GM20000 (cell line): ENCODE results near the gene HOOK1.

Experiments used
- DNase-seq: peaks from one replicate; pipeline ENCODE4 v3.0.0; 2012; ENCODE audit warnings: low spot score
- TF ChIP-seq, protein P1 (sequence below): IDR thresholded peaks from 2 replicates; pipeline ENCODE4 v1.5.1; 2012; ENCODE audit warnings: mild to moderate bottlenecking, control low read depth; ENCODE audit errors: extremely low read depth, missing control alignments

The HOOK1 gene

DNA sequence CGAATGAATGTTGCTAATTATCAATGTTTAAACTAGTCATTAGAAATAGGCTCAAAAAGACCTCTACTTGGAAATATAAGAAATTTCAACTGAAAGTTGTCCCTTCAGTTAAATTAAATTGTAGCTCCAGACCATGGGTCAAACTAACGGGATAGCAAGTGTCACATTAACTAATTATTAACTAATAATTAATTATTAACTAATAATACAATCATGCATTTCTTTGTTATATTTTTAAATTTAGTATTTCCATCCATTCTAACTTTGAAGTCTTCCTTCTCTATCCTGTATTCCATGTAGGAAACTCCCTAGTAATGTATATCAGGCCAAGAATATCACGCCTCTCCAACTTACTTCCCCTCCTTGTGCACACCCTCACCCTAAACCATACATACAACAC, 43.4 kb upstream of the HOOK1 start:
- TF ChIP-seq, protein P1, sequence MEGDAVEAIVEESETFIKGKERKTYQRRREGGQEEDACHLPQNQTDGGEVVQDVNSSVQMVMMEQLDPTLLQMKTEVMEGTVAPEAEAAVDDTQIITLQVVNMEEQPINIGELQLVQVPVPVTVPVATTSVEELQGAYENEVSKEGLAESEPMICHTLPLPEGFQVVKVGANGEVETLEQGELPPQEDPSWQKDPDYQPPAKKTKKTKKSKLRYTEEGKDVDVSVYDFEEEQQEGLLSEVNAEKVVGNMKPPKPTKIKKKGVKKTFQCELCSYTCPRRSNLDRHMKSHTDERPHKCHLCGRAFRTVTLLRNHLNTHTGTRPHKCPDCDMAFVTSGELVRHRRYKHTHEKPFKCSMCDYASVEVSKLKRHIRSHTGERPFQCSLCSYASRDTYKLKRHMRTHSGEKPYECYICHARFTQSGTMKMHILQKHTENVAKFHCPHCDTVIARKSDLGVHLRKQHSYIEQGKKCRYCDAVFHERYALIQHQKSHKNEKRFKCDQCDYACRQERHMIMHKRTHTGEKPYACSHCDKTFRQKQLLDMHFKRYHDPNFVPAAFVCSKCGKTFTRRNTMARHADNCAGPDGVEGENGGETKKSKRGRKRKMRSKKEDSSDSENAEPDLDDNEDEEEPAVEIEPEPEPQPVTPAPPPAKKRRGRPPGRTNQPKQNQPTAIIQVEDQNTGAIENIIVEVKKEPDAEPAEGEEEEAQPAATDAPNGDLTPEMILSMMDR, result no peak
- DNase-seq, result no peak

DNA sequence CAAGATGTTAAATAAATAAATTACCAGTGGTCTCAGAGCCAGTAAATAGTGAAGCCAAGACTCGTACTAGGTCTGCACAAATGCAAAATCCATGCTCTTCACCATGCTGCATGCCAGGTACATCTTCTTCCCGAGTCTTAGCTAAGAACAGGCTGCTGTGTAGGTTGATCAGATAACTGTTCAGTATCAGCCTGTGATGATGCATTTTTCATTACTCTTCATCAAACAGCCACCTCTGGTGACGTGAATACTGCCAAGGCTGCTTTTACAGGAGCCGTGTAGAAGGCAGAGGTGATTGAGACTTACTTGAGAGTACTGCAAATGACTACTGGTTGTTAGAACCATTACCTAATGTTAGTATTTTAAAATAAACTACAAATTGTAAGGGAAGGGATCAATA, 39.3 kb upstream of the HOOK1 start:
- DNase-seq, result no peak
- TF ChIP-seq, protein P1, result no peak

DNA sequence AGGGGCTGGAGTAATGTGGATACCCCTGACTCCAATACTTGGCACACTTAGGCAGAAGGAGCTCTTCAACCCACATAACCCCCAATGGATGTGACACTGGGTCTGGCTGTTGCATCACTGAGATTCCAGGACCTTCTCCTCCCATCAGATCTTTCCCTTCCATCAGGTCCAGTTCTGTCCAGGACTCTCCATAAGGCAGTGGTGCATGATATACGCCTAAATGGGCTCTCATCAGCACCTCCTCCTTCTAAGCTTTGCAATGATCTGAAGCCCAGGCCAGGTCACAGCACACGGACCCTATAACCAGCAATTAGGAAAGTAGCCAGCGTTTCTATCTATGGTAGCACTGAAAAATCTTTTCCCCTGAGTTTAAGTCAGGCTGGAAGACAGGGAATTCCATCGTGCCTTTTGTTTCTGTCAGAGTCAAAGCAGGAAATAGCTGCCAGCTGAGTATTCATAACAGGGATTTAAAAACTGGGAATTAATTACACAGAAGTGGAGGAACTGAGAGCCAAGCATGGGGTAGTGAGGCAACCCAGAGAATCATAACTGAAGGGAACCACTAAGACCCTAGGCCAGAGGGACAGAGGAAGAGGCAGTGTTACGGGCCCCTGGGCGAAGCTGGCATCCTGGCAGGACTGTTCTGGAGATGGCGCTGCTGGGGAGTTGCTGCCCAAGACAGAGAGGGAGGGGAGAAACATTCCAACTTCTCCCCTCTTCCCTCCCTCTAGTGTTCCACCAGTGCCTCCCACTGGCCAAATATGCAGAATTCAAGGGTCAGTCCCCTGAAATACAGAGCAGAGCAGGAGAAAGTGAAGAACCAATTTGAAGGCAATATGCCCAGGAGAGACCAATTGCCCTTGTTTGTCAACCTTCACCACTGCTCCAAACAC, 37.5 kb upstream of the HOOK1 start:
- no peak for DNase-seq
- TF ChIP-seq, protein P1, result no peak

DNA sequence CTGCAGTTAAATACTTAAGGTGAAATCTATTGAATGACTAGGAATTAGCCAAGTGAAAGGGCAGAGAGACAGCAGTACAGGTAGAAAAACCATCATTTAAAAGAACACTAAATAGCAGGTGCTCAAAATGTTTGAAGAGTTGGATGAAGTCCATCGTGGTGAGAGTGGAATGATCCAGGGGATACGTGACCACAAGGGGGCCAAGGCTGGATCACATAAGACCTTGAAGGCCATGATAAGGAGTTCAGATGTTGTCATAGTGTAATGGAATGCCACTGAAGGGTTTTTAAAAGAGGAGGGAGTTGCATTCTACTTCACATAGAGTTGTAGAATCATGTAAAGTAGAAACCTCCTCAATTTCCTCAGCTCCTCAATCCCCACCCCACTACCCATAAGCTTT, 34.8 kb upstream of the HOOK1 start:
- TF ChIP-seq, protein P1, result no peak
- DNase-seq, result no peak

DNA sequence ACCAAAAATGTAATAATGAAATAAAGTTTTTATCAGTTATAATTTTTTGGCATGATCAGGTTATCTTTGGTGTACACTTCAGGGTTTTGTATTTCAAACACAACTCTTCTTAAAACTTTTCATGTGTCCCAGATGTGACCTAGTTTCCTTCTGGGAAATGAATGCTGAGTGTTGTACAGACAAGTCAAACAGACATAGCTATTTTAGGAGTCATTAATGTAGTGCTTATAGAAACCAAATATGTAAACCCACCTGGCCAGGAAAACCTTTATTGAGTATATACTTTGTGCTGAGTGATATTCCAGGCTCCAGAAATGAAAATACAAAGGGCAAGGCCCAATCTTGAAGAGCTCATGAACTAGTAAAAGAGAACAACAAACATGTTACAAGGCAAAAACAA, 25.9 kb upstream of the HOOK1 start:
- TF ChIP-seq, protein P1, result no peak
- no peak for DNase-seq

DNA sequence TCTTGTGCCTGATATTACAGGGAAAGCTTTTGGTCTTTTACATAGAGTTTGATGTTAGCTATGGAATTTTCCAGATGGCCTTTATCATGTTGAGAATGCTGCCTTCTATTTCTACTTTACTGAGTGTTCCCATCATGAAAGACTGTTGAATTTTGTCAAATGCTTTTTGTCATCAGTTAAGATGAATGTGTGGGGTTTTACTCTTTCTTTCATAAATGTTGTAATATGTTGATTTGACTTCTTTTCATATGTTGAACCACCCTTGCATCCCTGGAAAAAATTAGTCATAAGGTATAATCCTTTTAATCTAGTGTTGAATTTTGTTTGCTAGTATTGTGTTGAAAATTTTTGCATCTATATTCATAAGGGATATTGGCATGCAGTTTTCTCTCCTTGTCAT, 16.1 kb upstream of the HOOK1 start:
- DNase-seq, result no peak
- TF ChIP-seq, protein P1, result no peak

DNA sequence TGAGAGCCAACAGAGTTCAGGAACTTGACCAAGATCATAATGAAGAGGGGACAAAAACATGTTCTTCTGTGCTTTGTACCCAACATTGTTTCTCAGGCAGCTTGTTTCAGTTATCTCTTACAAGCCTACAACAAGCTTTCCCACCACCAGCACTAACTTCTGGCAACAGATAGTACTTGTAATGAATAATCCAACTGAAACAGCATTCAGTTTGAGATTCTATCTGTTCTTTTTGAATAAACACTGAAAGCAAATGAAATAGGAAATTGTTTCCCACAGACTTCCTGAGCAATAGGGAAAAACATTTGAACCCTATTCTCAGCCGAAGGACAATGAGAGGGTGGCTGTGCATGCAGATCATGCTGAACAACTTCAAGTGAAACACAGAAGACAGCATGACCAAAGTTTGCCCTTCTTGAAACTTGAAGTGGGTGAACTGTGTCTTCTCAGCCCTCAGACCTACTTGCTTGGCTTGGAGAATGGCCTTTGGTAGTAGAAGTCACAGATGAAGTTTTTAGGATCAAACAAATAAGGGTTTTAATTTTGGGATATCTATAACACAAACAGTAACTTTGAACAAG, 11.2 kb upstream of the HOOK1 start:
- TF ChIP-seq, protein P1, result no peak
- DNase-seq, result no peak
